ENCODE measurements around the gene CTSZ. TPM values are rescaled to one million over a fixed set of nuclear protein-coding genes. Genes with fewer than 3 reads are reported as not detected.

The CTSZ gene
- total and polyA plus RNA-seq, 2 experiments from 2014 or later, result 5.0 to 161 TPM

DNA sequence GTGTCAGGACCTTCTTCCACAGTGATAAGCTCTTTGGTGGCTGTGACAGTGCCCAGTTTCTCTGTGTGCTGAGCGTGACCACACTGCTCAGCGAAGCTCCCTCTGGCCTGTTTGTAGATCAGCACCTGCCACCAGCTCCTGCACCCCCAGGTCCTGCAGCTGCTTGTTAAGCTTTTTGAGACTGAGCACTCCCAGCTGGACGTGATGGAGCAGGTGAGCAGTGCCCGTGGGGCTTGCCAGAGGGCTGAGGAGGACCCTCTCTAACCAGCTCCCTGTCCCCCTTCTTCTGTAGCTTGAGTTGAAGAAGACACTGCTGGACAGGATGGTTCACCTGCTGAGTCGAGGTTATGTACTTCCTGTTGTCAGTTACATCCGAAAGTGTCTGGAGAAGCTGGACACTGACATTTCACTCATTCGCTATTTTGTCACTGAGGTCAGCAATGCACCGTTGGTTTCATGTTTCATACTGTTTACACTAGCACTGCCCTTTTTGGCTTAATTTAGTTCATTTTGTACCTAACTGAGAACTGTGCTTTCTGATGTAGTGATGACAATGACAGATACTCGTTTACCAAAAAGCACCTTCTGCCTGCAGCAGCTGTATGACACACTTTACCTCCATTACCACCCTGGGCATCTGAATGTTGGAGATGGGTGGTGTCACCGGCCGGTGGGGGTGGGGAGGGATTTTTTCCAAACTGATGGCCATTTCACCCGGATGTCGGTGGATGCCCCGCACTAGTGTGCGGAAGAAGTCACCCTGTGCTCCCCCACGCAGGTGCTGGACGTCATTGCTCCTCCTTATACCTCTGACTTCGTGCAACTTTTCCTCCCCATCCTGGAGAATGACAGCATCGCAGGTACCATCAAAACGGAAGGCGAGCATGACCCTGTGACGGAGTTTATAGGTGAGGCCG is 13.5 kb downstream of the CTSZ start:
- Histone ChIP-seq H3K36me3 (replicated peaks; ENCODE audit: insufficient read depth, low read depth) (no peaks in the 10 kb centered on the region), H3K27ac (no peak overlapping the region)
- TF ChIP-seq, protein P1, sequence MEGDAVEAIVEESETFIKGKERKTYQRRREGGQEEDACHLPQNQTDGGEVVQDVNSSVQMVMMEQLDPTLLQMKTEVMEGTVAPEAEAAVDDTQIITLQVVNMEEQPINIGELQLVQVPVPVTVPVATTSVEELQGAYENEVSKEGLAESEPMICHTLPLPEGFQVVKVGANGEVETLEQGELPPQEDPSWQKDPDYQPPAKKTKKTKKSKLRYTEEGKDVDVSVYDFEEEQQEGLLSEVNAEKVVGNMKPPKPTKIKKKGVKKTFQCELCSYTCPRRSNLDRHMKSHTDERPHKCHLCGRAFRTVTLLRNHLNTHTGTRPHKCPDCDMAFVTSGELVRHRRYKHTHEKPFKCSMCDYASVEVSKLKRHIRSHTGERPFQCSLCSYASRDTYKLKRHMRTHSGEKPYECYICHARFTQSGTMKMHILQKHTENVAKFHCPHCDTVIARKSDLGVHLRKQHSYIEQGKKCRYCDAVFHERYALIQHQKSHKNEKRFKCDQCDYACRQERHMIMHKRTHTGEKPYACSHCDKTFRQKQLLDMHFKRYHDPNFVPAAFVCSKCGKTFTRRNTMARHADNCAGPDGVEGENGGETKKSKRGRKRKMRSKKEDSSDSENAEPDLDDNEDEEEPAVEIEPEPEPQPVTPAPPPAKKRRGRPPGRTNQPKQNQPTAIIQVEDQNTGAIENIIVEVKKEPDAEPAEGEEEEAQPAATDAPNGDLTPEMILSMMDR (IDR thresholded peaks at IDR 0.05; ENCODE audit: poor library complexity), result no peak
- TF ChIP-seq EZH2phosphoT487 (IDR thresholded peaks at IDR 0.05; ENCODE audit: low read depth, severe bottlenecking, unreplicated experiment) (no peak), EZH2 (IDR thresholded peaks at IDR 0.05; ENCODE audit: borderline replicate concordance) (no peak)

DNA sequence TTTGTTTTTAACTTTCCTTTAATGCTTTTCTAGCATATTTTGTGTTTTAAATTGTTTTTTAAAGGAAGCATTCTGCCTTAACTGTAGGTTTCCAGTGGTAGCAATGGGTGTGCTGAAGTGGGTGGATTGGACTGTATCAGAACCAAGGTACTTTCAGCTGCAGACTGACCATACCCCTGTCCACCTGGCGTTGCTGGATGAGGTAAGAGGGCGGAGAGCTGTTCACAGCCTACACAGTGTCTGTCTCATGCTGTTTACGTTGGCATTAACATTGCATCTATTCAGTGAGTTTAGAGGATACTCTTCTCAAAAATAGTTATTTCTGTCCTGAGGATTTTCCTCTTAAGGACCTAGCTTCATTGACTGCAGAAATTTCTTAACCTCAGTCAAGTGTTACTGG is 14.1 kb downstream of the CTSZ start:
- no peaks in the 10 kb centered on the region for H3K36me3 ChIP-seq (replicated peaks; ENCODE audit: insufficient read depth, low read depth)

More for the DNA sequence above, 13.5 kb downstream of the CTSZ start:
- no peak for DNase-seq (ENCODE audit: low spot score)
- H3K4me1 ChIP-seq (ENCODE audit: insufficient read depth), result peaks cover 4% of the 10 kb centered on the region
- no peaks in the 10 kb centered on the region for H4K20me1 ChIP-seq (ENCODE audit: insufficient read depth, poor library complexity, severe bottlenecking)
- WGBS (ENCODE audit: low lambda C conversion rate, missing lambda C conversion rate), result 94% methylated on average over 22 of the region's 23 CpGs
- no peaks in the 10 kb centered on the region for H3K27me3 ChIP-seq
- H3K4me2 ChIP-seq, result no peak overlapping the region
- no peaks in the 10 kb centered on the region for H3K9me3 ChIP-seq (ENCODE audit: low read depth)
- H3K79me2 ChIP-seq, result no peaks in the 10 kb centered on the region
- H3K9me2 ChIP-seq (replicated peaks; ENCODE audit: insufficient read depth), result no peaks in the 10 kb centered on the region
- H3K4me3 ChIP-seq, result no peak overlapping the region
- H2AFZ ChIP-seq, result no peak overlapping the region

DNA sequence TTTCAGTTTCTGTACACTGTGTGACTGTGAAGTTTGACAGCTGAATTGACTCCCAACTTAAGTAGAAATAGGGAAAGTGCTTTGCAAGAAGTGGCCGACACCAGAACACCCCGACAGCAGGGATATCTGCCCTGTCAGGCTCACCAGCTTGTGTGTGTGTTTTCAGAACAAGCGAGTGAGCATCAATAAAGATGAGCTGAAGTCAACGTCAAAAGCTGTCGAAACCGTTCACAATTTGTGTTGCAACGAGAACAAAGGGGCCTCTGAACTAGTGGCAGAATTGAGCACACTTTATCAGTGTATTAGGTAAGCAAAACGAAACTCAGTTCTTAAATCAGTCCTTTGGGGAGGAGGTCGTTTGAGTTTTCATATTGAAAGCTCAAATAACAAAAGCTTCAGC is 15.3 kb downstream of the CTSZ start:
- Histone ChIP-seq H3K27ac (peak overlapping the region; percentile 6), H3K4me1 (ENCODE audit: insufficient read depth) (peaks cover 4% of the 10 kb centered on the region), H3K4me3 (no peak overlapping the region), H3K36me3 (replicated peaks; ENCODE audit: insufficient read depth, low read depth) (peaks cover 6% of the 10 kb centered on the region), H3K9me2 (replicated peaks; ENCODE audit: insufficient read depth) (no peaks in the 10 kb centered on the region), H2AFZ (no peak overlapping the region), H4K20me1 (ENCODE audit: insufficient read depth, poor library complexity, severe bottlenecking) (no peaks in the 10 kb centered on the region), H3K4me2 (no peak overlapping the region), H3K9me3 (ENCODE audit: low read depth) (no peaks in the 10 kb centered on the region), H3K27me3 (no peaks in the 10 kb centered on the region), H3K79me2 (peaks cover 10% of the 10 kb centered on the region)
- 79% methylated on average over 9 of the region's 9 CpGs for WGBS (ENCODE audit: low lambda C conversion rate, missing lambda C conversion rate)
- DNase-seq (ENCODE audit: low spot score), result no peak
- TF ChIP-seq EZH2 (IDR thresholded peaks at IDR 0.05; ENCODE audit: borderline replicate concordance), result no peak
- no peak for TF ChIP-seq EZH2phosphoT487 (IDR thresholded peaks at IDR 0.05; ENCODE audit: low read depth, severe bottlenecking, unreplicated experiment)
- TF ChIP-seq, protein P1 (IDR thresholded peaks at IDR 0.05; ENCODE audit: poor library complexity), result no peak

More for the DNA sequence above, 14.1 kb downstream of the CTSZ start:
- Histone ChIP-seq H3K9me3 (ENCODE audit: low read depth) (no peaks in the 10 kb centered on the region), H3K4me1 (ENCODE audit: insufficient read depth) (peaks cover 4% of the 10 kb centered on the region), H3K9me2 (replicated peaks; ENCODE audit: insufficient read depth) (no peaks in the 10 kb centered on the region), H3K27me3 (no peaks in the 10 kb centered on the region), H4K20me1 (ENCODE audit: insufficient read depth, poor library complexity, severe bottlenecking) (no peaks in the 10 kb centered on the region), H3K79me2 (no peaks in the 10 kb centered on the region), H3K4me3 (no peak overlapping the region), H3K27ac (peak overlapping the region; percentile 6), H3K4me2 (no peak overlapping the region), H2AFZ (no peak overlapping the region)
- WGBS (ENCODE audit: low lambda C conversion rate, missing lambda C conversion rate), result 94% methylated on average over 3 of the region's 3 CpGs
- no peak for DNase-seq (ENCODE audit: low spot score)
- TF ChIP-seq EZH2phosphoT487 (IDR thresholded peaks at IDR 0.05; ENCODE audit: low read depth, severe bottlenecking, unreplicated experiment) (no peak), EZH2 (IDR thresholded peaks at IDR 0.05; ENCODE audit: borderline replicate concordance) (no peak)
